GM12878 (cell line): ENCODE measurements around the gene CASP6. TPM values are rescaled to one million over a fixed set of nuclear protein-coding genes. Genes with fewer than 3 reads are reported as not detected.

Experiments
- ATAC-seq: fragments of 200-7000 bp; cut with Tn5 transposase; 3 replicates; pipeline ENCODE4 v1.9.1; 2020; ENCODE audit warnings: mild to moderate bottlenecking, moderate library complexity
- BruUV-seq: library from RNA; stranded (reverse); fragments of 400-500 nt; replicated peaks from 2 replicates; lab custom pipeline; 2021; lab: Mats Ljungman, UMichigan
- CTCF ChIA-PET: fragments of 300-600 bp; sonication (Branson Sonifier 250); formaldehyde crosslinking; extraction: SDS; loops from one replicate; lab custom pipeline; 2021; ENCODE audit warnings: inconsistent platforms; lab: Yijun Ruan, JAX
- POLR2A ChIA-PET: fragments of 350-600 bp; formaldehyde crosslinking; extraction: SDS; loops from one replicate; lab custom pipeline; 2021; ENCODE audit warnings: inconsistent platforms; lab: Charles Lee
- RAD21 ChIA-PET: fragments of 300-600 bp; sonication (Branson Sonifier 250); formaldehyde crosslinking; loops from one replicate; lab custom pipeline; 2023; ENCODE audit warnings: antibody characterized with exemption; ENCODE audit not compliant: unreplicated experiment; lab: Charles Lee
- SMC1A ChIA-PET: fragments of 300-600 bp; sonication (Branson Sonifier 250); formaldehyde crosslinking; loops from one replicate; lab custom pipeline; 2023; ENCODE audit not compliant: unreplicated experiment, uncharacterized antibody; lab: Charles Lee
- DNase-seq: peaks from one replicate; pipeline ENCODE4 v3.0.0-alpha.2; 2011; ENCODE audit warnings: low read depth, low spot score
- FAIRE-seq: peaks from 3 replicates; lab custom pipeline; 2011; peaks lifted over from hg19 to GRCh38; lab: Jason Lieb, UNC
- H2AFZ ChIP-seq: 2 replicates; pipeline ENCODE4 v1.6.0; 2011; ENCODE audit warnings: low read depth, low read length, control low read depth; ENCODE audit not compliant: control insufficient read depth
- H3K27ac ChIP-seq: 2 replicates; pipeline ENCODE4 v1.5.1; 2011; ENCODE audit warnings: control low read depth; ENCODE audit not compliant: control insufficient read depth, insufficient read depth
- H3K27me3 ChIP-seq, 2 experiments: replicated peaks in 1 of 2; 2 replicates each; pipeline versions ENCODE4 v1.6.0 to v1.6.1; 2011; ENCODE audit warnings: low read length in 1 of 2; ENCODE audit not compliant: control insufficient read depth in 2 of 2, insufficient read depth in 2 of 2
- H3K36me3 ChIP-seq, 2 experiments: 2 replicates each; pipeline ENCODE4 v1.5.1; 2011; ENCODE audit warnings: low read length in 1 of 2; ENCODE audit not compliant: control insufficient read depth in 2 of 2, insufficient read depth in 2 of 2
- H3K4me1 ChIP-seq: 2 replicates; pipeline ENCODE4 v1.6.1; 2011; ENCODE audit warnings: mild to moderate bottlenecking, low read length, moderate library complexity, mixed read lengths; ENCODE audit not compliant: control insufficient read depth, insufficient read depth
- H3K4me2 ChIP-seq: 2 replicates; pipeline ENCODE4 v1.6.0; 2011; ENCODE audit warnings: control low read depth; ENCODE audit not compliant: control insufficient read depth, insufficient read depth
- H3K4me3 ChIP-seq: fragments of 200-600 bp; sonication (generic); 2 replicates; pipeline ENCODE4 v1.5.1; 2016
- H3K79me2 ChIP-seq: 2 replicates; pipeline ENCODE4 v1.6.0; 2011; ENCODE audit warnings: low read length; ENCODE audit not compliant: control insufficient read depth, insufficient read depth
- H3K9ac ChIP-seq: 2 replicates; pipeline ENCODE4 v1.8.0; 2011; ENCODE audit warnings: low read length, control low read depth, mixed read lengths; ENCODE audit not compliant: control insufficient read depth, insufficient read depth
- H3K9me3 ChIP-seq: replicated peaks from 3 replicates; pipeline ENCODE4 v1.5.1; 2011; ENCODE audit warnings: mild to moderate bottlenecking, low read length; ENCODE audit not compliant: control insufficient read depth, insufficient read depth
- H4K20me1 ChIP-seq: 2 replicates; pipeline ENCODE4 v1.6.0; 2011; ENCODE audit not compliant: control insufficient read depth, insufficient read depth
- BCLAF1 ChIP-seq: fragments of 450-650 bp; IDR thresholded peaks from 2 replicates; pipeline ENCODE4 v1.6.1; 2017; ENCODE audit warnings: antibody characterized with exemption, mild to moderate bottlenecking, moderate library complexity
- NR2F1 ChIP-seq: fragments of 450-650 bp; conservative IDR thresholded peaks from 2 replicates; pipeline ENCODE4 v1.6.1; 2017; ENCODE audit warnings: mild to moderate bottlenecking
- WGBS: methylation state at CpG from one replicate; pipeline ENCODE4 v1.1.6; 2016; ENCODE audit warnings: low lambda C conversion rate; ENCODE audit not compliant: insufficient replicate concordance, insufficient coverage; ENCODE audit errors: missing lambda C conversion rate; 5-methylcytosine and 5-hydroxymethylcytosine counted together
- in situ Hi-C: fragments of 300-500 bp; cut with MboI; formaldehyde crosslinking; loops from 9 replicates; pipeline ENCODE4 v1.14.3; 2018; ENCODE audit warnings: mixed read lengths
- intact Hi-C: fragments of 100-400 bp; cut with micrococcal nuclease; formaldehyde crosslinking; loops from one replicate; pipeline ENCODE4 v1.14.2; 2022; ENCODE audit not compliant: unreplicated experiment
- polyA plus RNA-seq, 11 experiments: library from polyadenylated mRNA; depleted of rRNA in 4 of 11; unstranded in 6 of 11; stranded (reverse) in 5 of 11; fragments of >200 nt; fragmentation: Nextera tagmentation in 4 of 11; fragmentation: Illumina TruSeq in 1 of 11; extraction: Ambion mirVana in 4 of 11; extraction: Trizol in 1 of 11; gene quantifications; 1 replicate in 1 of 11; 2 replicates in 10 of 11; pipeline versions ENCODE4 v1.2.1 to v1.2.3, GENCODE V29; 2011 to 2016; ENCODE audit warnings: inconsistent platforms in 2 of 11, missing spikeins in 2 of 11, low read depth in 1 of 11
- total RNA-seq, 4 experiments: library from RNA; depleted of rRNA in 3 of 4; stranded (reverse); fragments of >200 nt in 3 of 4; fragmentation: Illumina TruSeq in 1 of 4; extraction: Trizol in 1 of 4; gene quantifications; 2 replicates each; pipeline versions ENCODE4 v1.2.1 to v1.2.3, GENCODE V29; 2013 to 2021
- TF ChIP-seq, protein P1 (sequence below): fragments of 450-650 bp; IDR thresholded peaks from 2 replicates; pipeline ENCODE4 v1.6.1; 2017; ENCODE audit warnings: mild to moderate bottlenecking, low read depth, inconsistent platforms; ENCODE audit not compliant: poor library complexity, severe bottlenecking
- TF ChIP-seq, protein P2 (sequence below): IDR thresholded peaks from 2 replicates; pipeline ENCODE4 v1.6.1; 2012; ENCODE audit warnings: mild to moderate bottlenecking, low read depth, low read length

Gene CASP6
- total and polyA plus RNA-seq, 10 of the 15 experiments (the other 5 are each of a cell fraction or from before 2014, with no cell fraction given) = 20.0 to 66.8 (median 30.8) TPM

DNA sequence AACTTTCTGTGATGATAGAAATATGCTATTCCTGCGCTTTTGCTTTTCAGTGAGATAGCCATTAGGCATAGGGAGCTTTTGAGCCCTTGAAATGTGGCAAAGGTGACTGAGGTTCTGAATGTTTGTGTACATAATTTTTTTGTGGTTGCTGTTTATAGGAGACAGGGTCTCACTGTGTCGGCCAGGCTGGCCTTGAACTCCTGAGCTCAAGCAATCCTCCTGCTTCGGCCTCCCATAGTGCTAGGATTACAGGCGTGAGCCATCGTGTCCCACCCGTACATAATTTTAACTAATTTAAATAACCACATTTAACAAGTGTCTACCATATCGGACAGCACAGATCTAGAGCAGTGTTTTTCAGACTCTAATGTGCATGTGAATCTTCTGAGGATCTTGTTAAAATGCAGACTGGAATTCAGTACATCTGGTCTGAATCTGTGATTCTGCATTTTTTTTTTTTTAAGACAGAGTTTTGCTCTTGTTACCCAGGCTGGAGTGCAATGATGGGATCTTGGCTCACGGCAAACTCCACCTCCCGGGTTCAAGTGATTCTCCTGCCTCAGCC, 45.3 kb downstream of the CASP6 start:
- ChIA-PET POLR2A (no interaction called here), SMC1A (interaction anchor here (0.6 to 0.8 kb wide), 2 partner anchors 106 to 478 kb away, joined by 3 read pairs; no protein-coding TSS in a partner anchor), CTCF (interaction anchor here (0.8 to 1.7 kb wide), 4 partner anchors 10 to 227 kb away, joined by 3 to 5 read pairs (median 4); partner anchors contain the start of gene SEC24B), RAD21 (interaction anchor here (1.7 kb wide), 1 partner anchor 232 kb away, joined by 4 read pairs; no protein-coding TSS in a partner anchor)
- intact Hi-C loops (no loop called here), in situ Hi-C loops (no loop called here)
- Histone ChIP-seq H2AFZ (no peak overlapping the region), H3K79me2 (no peaks in the 10 kb centered on the region), H3K36me3 (no peaks in the 10 kb centered on the region; a peak in 1 of 4 replicates), H3K4me2 (no peak overlapping the region), H3K9me3 (no peaks in the 10 kb centered on the region; the same call in 2 of the 3 replicates), H3K4me3 (no peak overlapping the region), H3K4me1 (no peaks in the 10 kb centered on the region), H3K9ac (no peak overlapping the region), H4K20me1 (no peaks in the 10 kb centered on the region), H3K27ac (no peak overlapping the region), H3K27me3 (no peaks in the 10 kb centered on the region)
- 98% methylated on average over 9 of the region's 9 CpGs for WGBS
- no peak for DNase-seq
- TF ChIP-seq, protein P1, sequence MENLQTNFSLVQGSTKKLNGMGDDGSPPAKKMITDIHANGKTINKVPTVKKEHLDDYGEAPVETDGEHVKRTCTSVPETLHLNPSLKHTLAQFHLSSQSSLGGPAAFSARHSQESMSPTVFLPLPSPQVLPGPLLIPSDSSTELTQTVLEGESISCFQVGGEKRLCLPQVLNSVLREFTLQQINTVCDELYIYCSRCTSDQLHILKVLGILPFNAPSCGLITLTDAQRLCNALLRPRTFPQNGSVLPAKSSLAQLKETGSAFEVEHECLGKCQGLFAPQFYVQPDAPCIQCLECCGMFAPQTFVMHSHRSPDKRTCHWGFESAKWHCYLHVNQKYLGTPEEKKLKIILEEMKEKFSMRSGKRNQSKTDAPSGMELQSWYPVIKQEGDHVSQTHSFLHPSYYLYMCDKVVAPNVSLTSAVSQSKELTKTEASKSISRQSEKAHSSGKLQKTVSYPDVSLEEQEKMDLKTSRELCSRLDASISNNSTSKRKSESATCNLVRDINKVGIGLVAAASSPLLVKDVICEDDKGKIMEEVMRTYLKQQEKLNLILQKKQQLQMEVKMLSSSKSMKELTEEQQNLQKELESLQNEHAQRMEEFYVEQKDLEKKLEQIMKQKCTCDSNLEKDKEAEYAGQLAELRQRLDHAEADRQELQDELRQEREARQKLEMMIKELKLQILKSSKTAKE = no peak
- TF ChIP-seq NR2F1 (no peak), BCLAF1 (no peak)
- TF ChIP-seq, protein P2, sequence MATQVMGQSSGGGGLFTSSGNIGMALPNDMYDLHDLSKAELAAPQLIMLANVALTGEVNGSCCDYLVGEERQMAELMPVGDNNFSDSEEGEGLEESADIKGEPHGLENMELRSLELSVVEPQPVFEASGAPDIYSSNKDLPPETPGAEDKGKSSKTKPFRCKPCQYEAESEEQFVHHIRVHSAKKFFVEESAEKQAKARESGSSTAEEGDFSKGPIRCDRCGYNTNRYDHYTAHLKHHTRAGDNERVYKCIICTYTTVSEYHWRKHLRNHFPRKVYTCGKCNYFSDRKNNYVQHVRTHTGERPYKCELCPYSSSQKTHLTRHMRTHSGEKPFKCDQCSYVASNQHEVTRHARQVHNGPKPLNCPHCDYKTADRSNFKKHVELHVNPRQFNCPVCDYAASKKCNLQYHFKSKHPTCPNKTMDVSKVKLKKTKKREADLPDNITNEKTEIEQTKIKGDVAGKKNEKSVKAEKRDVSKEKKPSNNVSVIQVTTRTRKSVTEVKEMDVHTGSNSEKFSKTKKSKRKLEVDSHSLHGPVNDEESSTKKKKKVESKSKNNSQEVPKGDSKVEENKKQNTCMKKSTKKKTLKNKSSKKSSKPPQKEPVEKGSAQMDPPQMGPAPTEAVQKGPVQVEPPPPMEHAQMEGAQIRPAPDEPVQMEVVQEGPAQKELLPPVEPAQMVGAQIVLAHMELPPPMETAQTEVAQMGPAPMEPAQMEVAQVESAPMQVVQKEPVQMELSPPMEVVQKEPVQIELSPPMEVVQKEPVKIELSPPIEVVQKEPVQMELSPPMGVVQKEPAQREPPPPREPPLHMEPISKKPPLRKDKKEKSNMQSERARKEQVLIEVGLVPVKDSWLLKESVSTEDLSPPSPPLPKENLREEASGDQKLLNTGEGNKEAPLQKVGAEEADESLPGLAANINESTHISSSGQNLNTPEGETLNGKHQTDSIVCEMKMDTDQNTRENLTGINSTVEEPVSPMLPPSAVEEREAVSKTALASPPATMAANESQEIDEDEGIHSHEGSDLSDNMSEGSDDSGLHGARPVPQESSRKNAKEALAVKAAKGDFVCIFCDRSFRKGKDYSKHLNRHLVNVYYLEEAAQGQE = no peak
- no peak for ATAC-seq
- no TSS peak for BruUV-seq
- no peak for FAIRE-seq
